CD4-positive, alpha-beta T cell treated with Interleukin-6 for 4 hours (primary cell): ENCODE results near the gene DEPDC5.

Source experiments
- DNase-seq: peaks from one replicate; pipeline ENCODE4 v3.0.0-alpha.2; 2020; ENCODE audit warnings: mixed read lengths

DEPDC5 gene

GRCh38 chr22:31933406-31933805, 179.6 kb downstream of the DEPDC5 start:
- no peak for DNase-seq

GRCh38 chr22:31933816-31934482, 180.1 kb downstream of the DEPDC5 start:
- no peak for DNase-seq

DNA sequence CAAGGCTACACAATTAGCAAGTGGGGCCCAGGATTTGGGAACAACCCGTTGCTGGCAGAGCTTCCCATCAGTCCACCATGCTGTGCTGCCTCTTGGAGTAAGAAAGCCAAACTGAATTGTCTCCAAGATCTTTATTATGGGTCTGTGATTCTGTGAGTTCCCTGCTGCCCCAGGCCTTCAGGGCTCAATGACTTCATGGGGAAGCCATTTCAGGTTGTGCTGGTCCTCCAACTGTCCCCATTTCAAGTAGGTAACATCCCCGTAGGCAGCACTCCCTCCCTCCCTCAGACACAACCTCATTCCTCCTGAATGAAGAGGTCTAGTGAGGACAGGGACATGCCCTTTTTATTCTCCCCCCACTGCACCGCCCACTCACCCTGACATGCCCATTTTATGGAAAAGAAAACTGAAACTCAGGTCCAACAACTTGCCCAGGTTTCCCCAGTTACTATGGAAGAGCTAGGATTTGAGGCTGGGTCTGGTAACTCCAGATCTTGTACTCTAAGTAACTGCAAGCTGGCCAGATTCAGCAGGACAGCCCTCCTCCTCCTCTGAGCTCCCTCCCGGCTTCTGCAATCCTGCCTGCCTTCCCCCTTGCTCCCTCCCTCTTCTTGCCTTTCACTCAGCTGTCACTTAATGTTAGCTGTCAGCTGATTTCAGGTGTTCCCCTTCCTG, 182.3 kb downstream of the DEPDC5 start:
- no peak for DNase-seq

GRCh38 chr22:31937341-31937740, 183.5 kb downstream of the DEPDC5 start:
- DNase-seq = no peak

- no peak for DNase-seq
Observed at GRCh38 chr22:31938296-31938695, 184.5 kb downstream of the DEPDC5 start.

DNA sequence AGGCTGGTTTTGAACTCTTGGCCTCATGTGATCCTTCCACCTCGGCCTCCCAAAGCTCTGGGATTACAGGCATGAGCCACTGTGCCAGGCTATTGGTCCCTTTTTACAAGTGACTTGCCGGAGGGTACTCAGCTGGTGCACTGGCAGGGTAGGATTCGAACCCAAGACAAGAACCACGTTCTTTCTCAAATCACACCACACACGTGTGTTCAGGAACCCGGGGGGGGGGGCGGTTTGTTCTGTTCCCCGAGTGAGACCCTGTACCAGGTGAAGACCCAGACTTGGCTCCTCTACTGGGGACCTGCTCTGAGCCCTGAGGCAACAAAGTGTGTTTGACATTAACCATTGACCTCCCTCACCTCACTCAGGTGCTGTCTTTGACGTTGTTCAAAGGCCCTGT, 186.7 kb downstream of the DEPDC5 start:
- DNase-seq = no peak

DNA sequence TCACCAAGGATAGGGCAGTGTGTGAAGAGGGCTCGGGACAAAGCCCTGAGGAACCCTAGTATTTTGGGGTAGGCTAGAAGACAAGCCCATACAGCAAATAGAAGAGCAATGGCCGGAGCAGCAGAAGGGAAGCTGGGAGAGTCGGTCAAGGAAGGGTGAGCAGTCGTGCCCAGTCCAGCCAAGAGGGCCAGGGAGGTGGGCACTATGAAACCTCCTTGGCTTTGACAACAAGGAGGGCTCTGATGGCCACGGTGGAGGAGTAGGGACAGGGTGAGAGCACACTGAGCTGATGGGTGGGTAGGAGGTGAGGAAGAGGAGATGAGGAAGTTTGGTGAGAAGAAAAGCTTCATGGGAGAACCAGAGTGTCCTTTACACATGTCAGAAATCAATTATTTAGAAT, 188.3 kb downstream of the DEPDC5 start:
- DNase-seq = no peak

- DNase-seq = no peak
Observed at GRCh38 chr22:31943206-31943977, 189.6 kb downstream of the DEPDC5 start.

DNA sequence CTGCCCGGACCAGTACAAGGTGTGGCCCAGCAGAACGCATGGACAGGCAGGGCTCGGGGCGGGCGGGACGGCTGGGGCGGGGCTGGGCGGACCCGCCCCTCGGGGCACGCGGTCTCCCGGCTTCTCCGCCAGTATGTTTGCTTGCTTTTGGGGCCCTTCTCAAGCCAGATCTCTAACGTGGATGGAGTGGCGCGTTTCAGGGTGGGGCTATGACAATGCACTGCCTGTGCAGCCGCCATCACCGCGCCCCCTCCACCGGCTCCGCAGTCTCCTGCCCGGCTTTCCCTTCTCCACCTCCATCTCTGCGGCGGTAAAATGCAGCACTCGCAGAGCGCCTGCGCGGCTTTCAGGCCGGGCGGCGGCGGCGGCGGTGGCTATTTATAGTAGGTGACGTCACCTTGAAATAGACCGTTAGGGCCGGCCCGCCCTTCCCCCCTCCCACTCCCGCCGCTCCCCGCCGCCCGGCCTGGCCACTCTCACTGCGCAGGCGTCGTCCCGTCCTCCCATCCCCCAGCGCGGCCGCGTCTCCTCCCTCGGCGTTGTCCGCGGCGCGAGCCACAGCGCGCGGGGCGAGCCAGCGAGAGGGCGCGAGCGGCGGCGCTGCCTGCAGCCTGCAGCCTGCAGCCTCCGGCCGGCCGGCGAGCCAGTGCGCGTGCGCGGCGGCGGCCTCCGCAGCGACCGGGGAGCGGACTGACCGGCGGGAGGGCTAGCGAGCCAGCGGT, 190.3 kb downstream of the DEPDC5 start, which contains the start of gene YWHAH:
YWHAH (plus strand) TSS at position 558 of the 722 bp plus-strand sequence. CDS start 199 bp downstream, outside the sequence.
- peak; percentile 89 for DNase-seq

GRCh38 chr22:31944700-31945442, 191.1 kb downstream of the DEPDC5 start:
- DNase-seq = peak; percentile 42

DNA sequence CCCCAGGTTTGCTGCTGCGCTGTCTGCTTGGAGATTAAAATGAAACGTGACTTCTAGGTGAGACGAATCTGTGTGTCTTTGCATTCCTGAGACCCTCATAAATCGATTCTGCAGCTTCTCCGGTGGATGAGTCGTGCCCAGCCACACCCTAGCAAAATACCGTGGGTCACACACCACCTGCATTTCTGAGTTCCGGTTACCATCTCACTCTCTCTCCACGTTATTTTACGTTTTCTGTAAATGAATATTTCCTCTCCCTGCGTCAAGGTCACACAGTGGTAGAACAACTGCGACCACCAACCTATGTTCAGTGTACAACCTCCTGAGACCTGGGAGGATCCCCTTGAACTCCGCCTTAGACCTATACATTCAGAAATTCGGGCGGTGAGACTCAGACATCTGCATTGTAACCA, 191.6 kb downstream of the DEPDC5 start:
- peak; percentile 26 for DNase-seq

GRCh38 chr22:31945971-31946680, 192.3 kb downstream of the DEPDC5 start:
- no peak for DNase-seq

DNA sequence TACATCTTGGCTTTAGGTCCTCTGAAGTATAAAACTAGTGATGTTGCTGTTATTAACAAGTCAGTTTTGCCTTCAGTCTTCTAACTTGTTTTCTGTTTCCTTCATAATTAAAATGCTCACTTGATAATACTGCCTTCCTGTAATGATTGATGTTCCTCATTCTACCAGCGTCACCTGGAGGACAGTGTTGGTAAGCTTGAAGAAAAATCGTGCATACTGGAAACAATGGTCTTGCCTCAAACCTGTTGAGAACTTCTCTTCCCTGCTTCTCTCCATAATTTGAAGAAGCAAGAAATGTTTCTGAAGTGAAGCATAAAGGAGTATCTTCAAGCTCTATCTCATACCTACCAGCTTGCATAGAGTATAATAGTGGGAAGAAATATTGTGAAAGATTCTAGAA, 193.5 kb downstream of the DEPDC5 start:
- DNase-seq = peak; percentile 54

GRCh38 chr22:31948002-31948401, 194.2 kb downstream of the DEPDC5 start:
- DNase-seq = no peak

GRCh38 chr22:31950226-31950625, 196.4 kb downstream of the DEPDC5 start:
- DNase-seq = no peak

GRCh38 chr22:31951194-31952093, 197.6 kb downstream of the DEPDC5 start:
- no peak for DNase-seq

DNA sequence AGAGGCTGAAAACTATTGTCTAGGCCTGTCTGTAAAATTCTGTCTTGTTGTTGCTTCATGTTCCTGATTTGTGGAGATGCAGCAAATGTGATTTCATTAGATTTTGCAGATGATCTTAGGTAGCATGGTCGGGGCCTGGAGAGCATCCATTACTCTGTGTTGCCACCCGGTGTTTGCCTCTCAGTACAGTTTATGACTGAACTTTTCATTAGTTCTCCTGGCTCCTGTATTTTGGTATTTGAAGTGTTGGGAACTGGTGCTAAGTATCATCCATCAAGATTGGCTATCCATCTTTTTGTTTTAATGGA, 198.2 kb downstream of the DEPDC5 start:
- no peak for DNase-seq

GRCh38 chr22:31952472-31952871, 198.7 kb downstream of the DEPDC5 start:
- DNase-seq = no peak

- no peak for DNase-seq
Observed at GRCh38 chr22:31953261-31953660, 199.4 kb downstream of the DEPDC5 start.
